Measurements from ENCODE around the gene CRIM1.

The CRIM1 gene

DNA sequence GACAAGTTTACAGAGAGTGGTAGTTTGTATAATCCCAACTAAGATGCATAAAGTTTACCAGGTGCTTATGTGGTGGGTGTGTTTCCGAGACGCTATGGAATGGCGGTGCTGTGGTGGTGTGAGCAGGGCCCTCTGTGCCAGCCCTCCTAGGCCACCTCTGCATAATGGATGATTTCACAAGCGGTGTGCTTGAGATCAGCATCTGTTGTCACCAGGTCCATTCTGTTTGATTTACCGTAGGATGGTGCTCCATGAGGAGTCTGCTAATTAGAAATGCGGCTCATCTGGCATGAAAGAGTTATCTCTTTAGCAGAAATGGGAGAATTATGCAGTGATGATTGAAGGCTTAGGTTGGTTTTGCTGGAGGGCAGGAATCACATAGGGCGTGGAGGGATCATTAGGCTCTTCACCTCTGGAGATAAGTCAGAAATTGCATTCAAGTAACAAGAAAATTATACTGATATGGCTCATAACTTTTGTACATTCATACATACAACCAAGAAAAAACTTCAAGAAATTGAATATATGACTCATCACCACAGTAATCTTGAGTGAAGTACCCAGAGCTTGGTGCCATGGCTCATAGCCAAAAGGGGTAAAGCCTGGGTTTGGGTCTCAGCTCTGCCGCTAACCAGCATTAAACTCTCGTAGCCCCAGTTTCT is 41.4 kb downstream of the CRIM1 start:
- DNase-seq (ENCODE audit: low read depth), result no peak

DNA sequence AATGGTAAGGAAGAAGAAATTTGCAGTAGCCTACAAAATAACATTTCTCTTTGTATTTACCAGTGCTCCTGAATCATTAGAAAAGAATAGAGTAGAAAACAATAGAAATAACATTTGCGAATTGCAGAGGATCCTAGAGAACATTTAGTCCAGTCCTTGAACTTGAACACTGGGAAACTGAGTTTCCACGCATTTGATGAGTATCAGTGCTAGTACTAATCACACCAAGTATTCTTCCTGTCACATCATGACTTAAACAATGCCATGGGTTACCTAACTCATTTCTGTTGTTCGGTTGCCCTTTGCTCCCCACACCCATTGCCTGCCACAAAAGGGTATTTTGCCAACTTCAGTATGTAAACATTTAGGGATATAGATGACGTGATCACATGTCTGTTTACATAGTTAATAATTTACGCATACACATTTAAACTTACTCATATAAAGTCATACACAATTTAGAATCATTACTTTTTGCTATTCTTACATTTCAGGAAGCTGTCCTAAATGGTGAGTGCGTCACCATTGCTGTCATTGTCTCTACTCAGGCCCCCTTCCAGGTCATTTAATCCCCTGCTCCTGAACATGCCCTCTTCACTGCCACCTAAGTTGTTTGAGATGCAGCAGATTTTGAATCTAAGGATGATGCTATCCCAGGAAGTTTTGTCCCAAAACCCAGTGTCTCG is 42.3 kb downstream of the CRIM1 start:
- no peak for DNase-seq (ENCODE audit: low read depth)

DNA sequence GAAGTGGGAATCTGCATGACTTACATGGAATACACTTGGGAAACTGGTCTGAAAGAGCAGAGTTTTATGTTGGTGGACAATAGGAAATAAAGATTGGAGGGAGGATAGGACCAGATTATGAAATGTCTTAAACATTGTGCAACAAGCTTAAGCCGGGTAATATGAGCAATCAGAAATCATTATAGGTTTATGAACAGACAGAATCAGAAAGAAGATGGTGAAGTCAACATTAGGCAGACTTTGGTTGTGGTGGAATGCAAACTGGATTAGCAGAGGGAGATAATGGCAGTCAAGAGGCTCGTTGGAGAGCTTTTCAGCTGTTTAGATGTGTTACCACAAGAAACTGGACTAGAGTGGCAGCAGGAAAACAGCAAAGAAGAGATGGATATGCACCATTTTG is 43.5 kb downstream of the CRIM1 start:
- no peak for DNase-seq (ENCODE audit: low read depth)

DNA sequence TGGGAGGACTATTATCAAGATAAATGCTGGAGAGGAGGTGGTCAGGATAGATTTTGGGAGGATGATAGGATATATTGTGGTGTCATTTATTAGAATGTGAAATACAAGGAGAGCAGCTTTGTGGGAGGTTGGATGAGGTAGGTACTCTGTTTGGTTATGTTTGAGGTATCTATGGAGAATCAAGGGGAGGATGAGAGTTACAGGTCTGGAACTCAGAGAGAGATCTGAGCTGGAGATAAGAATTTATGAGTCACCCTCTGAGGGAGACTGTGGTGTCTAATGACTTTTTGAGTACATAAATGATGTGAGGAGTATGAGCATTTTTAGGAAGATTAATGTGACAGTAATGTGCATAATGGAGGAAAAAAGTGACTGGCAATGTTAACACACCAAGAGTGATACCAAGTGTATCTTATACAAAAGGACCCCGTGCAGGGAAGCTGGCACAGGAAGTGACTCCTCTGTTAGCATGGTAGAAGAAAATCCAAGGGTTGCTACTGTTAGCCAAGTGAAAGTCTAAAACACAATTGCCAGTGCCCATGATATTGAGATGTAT is 48.2 kb downstream of the CRIM1 start:
- no peak for DNase-seq (ENCODE audit: low read depth)

DNA sequence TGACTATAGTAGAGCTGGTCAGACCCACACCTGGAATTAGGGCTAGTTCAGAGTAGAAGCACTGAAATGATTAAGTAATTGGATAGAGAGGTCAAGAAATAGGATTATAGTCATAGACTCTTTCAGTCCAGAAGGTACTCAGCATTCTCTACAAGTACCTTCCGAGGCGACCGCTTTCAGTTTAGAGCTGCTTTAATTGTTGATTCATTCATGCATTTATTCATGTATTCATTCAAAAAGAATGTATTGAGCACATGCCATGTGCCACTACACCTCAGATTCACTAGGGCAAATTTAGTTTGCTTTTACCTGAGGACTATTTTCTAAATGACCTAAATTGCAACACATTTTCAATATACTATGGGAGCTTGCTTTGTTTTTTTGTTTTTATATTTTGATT is 48.7 kb downstream of the CRIM1 start:
- DNase-seq (ENCODE audit: low read depth), result no peak

DNA sequence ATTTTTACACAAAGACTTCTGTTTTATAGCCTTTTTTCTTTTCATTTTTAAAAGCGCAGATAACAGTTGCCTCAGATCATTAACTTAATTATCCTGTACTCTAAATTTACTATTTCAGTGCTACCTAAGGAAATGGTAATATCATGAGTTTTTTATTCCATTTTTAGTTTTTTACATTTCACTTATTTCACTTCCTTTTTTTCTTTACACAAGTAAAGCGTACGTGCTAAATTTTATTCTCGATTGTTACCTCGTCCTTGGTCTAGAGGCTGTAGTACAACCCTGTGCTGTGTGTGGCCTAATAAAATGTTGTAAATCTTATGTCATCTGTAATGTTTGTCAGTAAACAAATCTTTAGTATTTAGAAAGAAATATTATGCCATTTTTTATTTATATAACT is 49.2 kb downstream of the CRIM1 start:
- no peak for DNase-seq (ENCODE audit: low read depth)

DNA sequence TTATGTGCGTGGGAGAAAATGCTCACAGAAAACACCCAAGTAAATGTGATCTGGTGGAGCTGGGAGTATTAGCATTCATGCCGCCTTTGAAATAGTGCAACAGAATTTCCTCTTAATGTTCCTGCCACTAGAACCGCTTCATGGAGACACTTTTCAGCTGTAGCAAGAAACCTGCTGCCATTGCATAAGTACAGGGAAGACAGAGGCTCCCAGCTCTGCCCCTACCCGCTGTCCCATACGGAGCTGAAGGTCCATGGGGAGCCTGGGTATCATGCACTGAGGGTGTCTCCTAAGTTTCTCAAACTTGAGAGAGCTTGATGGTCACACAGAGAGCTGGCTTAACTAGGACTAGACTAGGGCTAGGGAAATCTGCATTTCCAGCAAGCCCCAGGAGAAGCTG is 49.6 kb downstream of the CRIM1 start:
- no peak for DNase-seq (ENCODE audit: low read depth)

DNA sequence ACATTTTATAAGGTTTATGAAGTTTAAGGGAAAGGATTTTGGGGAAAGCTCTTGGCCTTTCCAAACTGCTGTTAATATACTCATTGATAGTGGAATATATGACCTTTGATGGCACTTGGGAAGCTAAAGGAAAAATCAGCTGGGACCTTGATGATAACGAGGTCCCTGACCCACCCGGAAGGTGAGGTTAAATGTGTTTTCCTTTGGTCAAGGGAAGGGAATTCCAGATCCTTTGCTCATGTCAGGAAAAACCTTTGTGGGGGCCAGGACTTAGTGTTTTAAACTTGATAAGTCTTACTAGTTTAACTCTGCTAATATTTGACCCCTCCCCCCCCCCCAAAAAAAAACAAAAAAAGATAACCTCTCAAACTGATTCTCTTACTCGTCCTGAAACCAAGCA is 50.7 kb downstream of the CRIM1 start:
- no peak for DNase-seq (ENCODE audit: low read depth)

DNA sequence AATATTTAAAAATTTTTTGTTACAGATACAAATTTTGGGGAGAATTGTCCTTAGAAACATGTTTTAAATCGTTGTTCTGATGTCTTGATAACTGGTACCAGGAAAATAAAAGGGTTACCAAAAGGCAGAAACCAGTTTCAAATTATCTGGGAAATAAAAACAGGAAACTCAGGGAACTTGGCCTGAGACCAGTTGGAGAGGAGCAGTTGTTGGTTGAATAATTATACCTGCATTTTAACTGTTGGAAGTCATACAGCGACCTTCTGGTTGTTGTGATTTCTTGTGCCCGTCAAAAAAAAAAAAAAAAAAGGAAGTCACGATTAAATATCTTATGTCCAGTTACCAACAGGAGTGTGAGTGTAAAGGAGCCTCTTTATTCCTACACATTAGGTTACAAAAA is 51.8 kb downstream of the CRIM1 start:
- DNase-seq (ENCODE audit: low read depth), result no peak

DNA sequence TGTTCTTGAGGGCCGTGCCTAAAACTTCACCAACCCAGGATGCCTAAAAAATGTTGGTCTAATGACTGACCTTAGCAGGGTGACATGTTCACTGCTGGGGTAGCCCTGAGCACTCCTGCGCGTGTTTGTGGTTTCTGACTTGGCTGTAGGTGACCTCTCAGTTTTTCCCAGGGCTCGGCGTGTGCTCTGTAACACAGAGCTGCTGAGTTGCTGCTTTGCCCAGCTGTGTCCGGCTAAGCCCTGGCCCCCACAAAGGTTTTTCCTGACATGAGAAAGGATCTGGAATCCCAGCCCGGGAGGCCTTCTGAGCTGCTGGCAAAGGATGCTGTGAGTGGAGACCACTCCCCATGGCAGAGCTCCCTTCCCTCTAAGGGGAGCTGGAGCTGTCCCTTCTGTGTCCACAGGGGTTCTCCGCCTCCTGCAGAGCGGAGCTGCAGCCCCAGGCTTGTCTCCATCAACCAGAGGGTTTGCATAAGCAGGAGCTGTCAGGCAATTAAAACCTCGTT is 52.7 kb downstream of the CRIM1 start:
- DNase-seq (ENCODE audit: low read depth), result no peak

DNA sequence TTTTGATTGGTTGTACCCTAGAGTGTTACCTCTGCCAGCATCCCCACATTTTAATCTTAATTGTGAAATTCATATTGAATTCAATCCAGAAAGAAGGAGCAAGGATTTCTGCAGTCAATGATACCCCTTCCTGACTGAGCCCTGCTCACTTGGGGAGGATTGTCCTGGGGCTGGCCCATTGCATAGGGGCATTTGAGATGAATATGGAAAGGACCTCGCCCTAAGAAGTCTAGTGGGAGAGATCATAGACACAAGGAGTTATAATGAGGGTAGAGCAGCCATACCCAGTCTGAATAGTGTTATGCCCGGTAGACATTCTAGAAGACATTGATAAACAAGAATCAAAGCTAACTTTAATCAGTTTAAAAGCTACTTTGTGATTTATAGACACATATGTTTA is 53.8 kb downstream of the CRIM1 start:
- no peak for DNase-seq (ENCODE audit: low read depth)

DNA sequence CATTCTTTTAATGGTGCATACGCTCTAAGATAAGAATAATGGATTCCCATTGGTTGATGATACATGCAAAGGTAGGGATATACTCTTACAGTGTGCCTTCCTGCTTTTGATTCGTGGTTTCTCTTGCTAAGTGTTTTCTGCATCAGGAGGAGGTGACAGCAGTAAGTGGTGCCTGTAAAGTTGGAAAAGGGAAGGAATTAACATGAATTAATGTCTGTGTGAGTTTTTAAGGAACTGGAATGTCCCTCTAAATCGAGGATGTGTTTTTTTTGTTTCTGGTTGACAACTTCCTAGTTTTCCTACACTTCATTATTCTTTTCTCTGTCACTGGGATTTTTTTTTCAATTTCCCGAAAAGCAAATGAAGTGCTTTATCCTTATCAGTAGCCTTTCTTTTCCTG is 54.4 kb downstream of the CRIM1 start:
- no peak for DNase-seq (ENCODE audit: low read depth)

DNA sequence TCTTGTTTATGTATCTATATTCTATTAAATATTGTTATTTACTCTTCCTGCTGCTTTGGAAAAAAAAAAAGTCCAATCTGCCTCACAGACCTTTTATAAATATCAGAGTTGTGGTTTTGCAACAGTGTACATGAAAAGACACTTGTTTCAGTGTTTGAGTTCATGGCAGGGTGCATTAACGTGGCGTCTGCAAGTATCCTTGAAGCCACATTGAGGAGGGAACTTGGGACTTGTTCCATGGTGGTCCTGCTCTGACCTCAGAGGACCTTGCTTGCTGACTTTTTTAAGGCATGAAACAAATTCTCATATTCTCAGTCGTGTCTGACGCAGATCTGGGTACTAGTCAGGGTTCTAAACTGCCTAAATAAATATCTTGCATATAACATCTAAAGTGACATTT is 55.1 kb downstream of the CRIM1 start:
- no peak for DNase-seq (ENCODE audit: low read depth)

DNA sequence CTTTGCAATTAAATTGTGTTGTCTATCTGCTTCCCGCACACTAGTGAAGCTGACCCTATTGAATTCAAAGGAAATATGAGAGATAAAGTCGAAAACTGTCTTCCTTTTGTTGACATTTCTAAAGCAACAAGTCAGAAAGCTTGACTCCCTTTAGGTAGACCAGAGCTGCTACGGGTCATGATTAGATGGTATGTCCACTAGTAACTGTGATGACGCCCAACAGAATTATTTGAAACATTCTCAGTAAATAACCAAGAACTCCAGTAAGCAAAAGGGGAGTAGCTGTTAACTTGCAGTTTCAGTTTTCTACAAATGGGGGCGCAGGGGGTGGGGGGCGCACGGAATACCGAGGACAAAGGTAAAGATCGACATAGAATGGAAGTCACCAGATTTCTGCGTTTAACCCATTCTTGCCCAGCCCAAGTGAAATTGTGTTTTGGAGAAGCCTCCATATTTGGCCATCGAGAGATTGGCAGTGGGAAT is 56.4 kb downstream of the CRIM1 start:
- DNase-seq (ENCODE audit: low read depth), result no peak

DNA sequence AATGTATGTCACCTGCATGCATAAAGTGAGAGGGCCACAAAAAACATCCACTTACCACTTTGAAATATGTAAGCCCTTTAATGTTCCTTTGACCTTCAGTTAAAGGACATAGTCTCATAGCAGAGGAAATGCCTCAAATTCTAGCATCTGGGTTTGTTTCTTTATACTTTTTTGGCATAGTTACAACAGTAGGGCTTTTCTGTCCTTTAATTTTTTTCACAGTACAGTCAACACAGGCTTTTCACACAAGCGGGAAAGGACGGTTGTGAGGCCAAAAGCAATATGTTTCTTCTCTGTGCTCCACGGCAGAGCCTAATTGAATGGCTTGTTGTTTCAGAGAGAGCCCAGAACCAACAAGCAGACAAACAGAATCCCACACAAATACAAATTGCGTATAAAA is 57.6 kb downstream of the CRIM1 start:
- DNase-seq (ENCODE audit: low read depth), result no peak

DNA sequence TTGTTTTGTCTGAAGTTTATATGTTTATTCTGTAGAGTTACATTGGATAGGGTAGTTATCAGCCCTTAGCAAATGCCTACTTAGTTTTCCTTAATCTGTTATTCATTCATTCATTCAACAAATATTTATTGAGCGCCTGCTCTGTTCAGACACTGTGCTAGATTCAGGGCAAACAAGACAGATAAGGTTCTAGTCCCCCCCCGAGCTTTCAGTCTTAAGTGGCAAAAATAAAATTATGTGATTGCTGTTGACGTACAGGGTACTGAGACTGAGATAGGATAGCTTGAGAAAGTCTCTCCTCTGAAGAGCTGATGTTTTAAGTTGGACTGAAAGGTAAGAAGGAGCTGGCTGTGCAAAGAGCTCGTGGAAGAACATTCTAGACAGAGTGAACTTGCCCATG is 58.7 kb downstream of the CRIM1 start:
- DNase-seq (ENCODE audit: low read depth), result no peak

DNA sequence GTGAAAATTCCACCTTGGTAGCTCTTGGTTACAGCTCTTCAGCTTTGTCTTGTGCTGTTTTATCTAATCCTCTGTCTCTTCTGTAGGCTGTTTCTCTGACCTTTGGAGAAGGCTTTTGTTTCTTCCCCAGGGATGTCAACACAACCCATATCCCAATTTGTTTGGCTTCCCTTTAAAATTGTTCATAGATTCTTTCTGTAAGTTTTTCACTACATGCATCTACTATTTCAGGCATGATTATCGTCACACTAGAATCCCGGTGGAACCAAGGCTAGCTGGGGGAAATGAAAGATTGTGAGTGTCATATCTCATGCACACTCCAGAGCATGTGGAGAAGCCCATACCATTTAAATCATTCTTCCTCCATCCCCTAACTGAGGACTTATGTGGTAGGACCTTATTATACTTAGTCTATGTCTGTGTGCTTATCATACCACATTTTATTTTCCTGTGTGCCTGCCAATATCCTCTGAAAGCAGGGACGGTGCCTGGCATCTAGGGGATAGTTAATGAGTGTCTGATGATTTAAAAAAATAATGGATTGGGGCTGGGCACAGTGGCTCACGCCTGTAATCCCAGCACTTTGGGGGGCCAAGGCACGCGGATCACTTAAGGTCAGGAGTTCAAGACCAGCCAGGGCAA is 59.9 kb downstream of the CRIM1 start:
- no peak for DNase-seq (ENCODE audit: low read depth)

DNA sequence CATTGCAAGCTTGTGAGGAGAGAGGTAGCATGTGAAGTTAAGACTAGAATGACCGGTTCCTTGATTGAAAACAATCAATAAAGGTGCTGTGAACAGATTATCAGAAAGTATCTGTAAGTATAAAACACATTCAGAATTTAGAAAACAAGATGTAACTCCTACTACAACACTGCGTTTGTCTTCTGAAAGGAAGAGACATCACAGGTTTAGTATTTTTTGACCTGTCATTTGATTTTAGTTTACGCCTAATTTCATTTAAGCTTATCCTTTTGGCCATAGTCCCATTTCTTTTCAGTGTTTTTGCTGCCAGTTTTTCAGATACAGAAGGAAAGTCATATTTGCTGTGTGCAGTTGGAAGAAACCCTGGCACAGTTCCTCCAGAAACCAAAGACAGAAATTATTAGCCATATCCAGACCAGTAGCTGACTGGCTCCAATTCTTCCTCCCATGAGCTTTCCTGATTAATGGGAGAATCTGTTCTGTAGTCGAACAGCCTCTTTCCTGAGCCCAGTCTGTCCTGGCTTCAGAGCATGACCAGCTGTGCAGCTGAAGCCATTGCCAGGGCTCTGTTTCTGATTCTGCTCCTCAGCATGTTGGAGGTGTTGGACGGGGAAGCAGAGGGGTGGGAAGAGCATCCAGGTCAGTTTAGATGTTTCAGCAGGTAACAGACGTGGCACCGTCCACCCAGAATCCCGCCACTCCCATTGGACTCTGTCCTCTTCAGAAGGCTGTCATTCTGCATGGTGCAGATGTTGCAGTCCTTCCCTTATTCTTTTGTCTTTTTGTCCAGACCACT is 61.0 kb downstream of the CRIM1 start:
- DNase-seq (ENCODE audit: low read depth), result no peak

DNA sequence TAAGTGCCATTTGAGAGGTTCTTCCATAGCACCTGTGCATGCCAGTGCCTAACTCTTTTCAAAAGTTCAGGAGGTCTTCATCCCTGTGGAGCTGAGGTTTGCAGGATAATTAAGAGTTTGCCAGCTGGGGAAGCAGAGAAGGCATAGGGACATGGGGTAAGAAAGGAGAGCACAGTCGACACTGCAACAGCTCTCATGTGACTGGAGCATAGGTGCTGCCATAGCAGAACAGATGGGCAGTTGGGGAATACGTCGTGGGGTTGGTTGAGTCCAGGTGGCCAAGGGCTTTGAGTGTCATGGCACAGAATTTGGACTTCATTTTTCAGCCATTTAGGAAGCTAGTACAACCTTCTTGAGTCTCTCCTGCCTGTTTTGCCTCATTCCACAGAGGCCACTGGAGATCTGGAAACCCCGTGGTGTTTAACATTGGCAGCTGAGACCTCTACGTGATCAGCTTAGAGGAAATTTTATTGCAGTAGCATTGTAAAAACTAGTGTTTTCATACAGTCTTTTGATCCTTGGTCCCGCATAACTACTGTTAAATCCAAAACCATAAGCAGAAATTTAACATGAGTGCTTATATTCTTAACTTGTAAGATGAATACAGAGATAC is 65.1 kb downstream of the CRIM1 start:
- DNase-seq (ENCODE audit: low read depth), result no peak

DNA sequence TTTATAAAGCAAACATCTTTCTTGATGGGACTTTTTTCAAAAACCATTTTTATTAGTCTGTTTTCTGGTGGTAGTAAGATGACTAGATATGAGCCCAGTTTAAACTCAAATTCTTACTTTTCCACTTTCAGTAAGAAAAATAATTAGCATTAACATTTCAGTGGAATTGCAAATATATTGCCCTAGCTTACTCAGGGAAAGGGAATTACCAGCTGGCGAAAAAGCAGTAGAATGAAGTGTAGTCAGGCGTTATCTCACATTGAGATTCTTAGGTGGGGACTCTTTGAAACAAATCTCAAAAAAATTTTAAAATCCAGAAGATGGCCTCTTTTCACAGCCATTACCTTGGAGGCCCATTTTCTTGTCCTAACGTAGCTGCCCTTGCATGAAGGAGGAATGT is 65.8 kb downstream of the CRIM1 start:
- no peak for DNase-seq (ENCODE audit: low read depth)

DNA sequence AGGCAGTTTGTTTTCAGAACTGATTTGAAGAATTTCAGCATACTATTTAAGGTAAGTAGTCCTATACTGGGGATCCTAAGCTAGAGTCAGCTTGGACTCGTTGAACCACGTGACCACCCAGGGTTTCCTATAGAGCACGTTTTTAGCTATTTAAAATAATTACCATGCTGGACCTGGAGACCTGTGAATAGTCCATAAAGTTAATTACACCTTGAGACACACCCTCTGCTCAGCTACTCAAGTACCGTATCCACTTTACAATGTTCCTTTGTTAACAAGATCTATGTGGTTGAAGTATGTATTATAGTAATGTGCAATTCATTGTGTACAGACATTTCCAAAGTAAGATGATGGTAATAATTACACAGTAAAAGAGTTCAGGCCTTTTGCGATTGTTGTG is 67.6 kb downstream of the CRIM1 start:
- no peak for DNase-seq (ENCODE audit: low read depth)

DNA sequence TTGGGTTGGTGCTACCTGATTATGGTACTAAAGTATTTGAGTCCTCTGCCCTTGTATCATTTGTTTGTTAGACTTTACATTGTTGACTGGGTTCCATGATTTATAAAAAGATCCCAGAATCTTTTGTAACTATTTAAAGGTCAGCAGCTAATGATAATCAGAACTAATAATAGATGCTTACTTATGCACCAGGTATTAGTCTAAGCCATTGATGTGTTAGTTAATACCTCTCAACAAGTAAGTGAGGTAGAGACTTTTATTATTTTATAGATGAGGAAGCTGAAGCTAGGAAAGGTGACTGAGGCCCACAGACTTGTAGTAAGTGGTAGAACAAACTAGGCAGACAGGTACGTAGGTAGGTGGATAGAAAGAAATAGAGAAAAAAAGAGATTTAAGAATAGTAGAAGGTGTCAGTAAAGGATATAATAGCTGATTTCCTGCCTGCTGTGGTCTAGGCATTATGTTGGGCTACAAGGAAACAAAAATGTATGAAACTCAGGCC is 68.1 kb downstream of the CRIM1 start:
- no peak for DNase-seq (ENCODE audit: low read depth)

Measured in activated gamma-delta T cell treated with anti-CD3 and anti-CD28 coated beads, Interleukin-2, amount 50 U/mL, for 16 hours (primary cell).